HEK293 (cell line): ENCODE results near the gene TK1.

ENCODE experiments used
- CTCF ChIA-PET: fragments of 350-600 bp; formaldehyde crosslinking; extraction: SDS; loops from one replicate; lab custom pipeline; 2021; ENCODE audit warnings: antibody characterized with exemption; lab: Yijun Ruan, JAX
- POLR2A ChIA-PET: fragments of 300-600 bp; formaldehyde crosslinking; extraction: SDS; loops from one replicate; lab custom pipeline; 2020; ENCODE audit warnings: antibody characterized with exemption, inconsistent platforms; lab: Yijun Ruan, JAX
- H3K27ac ChIP-seq: fragments of 200-500 bp; sonication (Bioruptor generic); 2 replicates; pipeline ENCODE4 v1.5.1; 2014; ENCODE audit warnings: low read depth, low read length, control low read depth, inconsistent platforms; ENCODE audit errors: extremely low read depth
- H3K36me3 ChIP-seq, 2 experiments: fragments of 200-500 bp in 1 of 2; sonication (Bioruptor generic) in 1 of 2; 1 replicate in 1 of 2; 2 replicates in 1 of 2; pipeline ENCODE4 v1.5.1; 2014 to 2017; ENCODE audit warnings: inconsistent platforms in 2 of 2, low read length in 2 of 2; ENCODE audit not compliant: control insufficient read depth in 2 of 2, insufficient read depth in 1 of 2
- H3K4me1 ChIP-seq: fragments of 200-500 bp; sonication (Bioruptor generic); 2 replicates; pipeline ENCODE4 v1.5.1; 2014; ENCODE audit warnings: mild to moderate bottlenecking, low read length, inconsistent platforms; ENCODE audit not compliant: control insufficient read depth, insufficient read depth
- H3K4me3 ChIP-seq: 2 replicates; pipeline ENCODE4 v1.5.1; 2011; ENCODE audit warnings: low read depth, mild to moderate bottlenecking, control low read depth, low read length, moderate library complexity
- H3K9me3 ChIP-seq: fragments of 200-500 bp; sonication (Bioruptor generic); 2 replicates; pipeline ENCODE4 v1.5.1; 2014; ENCODE audit warnings: low read depth, low read length, inconsistent platforms; ENCODE audit not compliant: control insufficient read depth, insufficient read depth
- FEZF1 ChIP-seq: fragments of 450-650 bp; formaldehyde crosslinking; IDR thresholded peaks from 2 replicates; pipeline ENCODE4 v1.5.1; 2016; ENCODE audit warnings: missing biosample characterization, missing genetic modification characterization
- KLF10 ChIP-seq: fragments of 450-650 bp; IDR thresholded peaks from 2 replicates; pipeline ENCODE4 v1.5.1; 2018; ENCODE audit warnings: missing biosample characterization, mild to moderate bottlenecking, missing genetic modification characterization
- KLF9 ChIP-seq: fragments of 450-650 bp; formaldehyde crosslinking; IDR thresholded peaks from 2 replicates; pipeline ENCODE4 v1.5.1; 2016; ENCODE audit warnings: missing biosample characterization, missing genetic modification characterization, low read depth
- SETDB1 ChIP-seq: IDR thresholded peaks from one replicate; pipeline ENCODE4 v1.6.1; 2017; ENCODE audit warnings: mild to moderate bottlenecking, low read length, moderate library complexity, mixed read lengths; ENCODE audit not compliant: insufficient read length
- WT1 ChIP-seq: fragments of 450-650 bp; formaldehyde crosslinking; IDR thresholded peaks from 2 replicates; pipeline ENCODE4 v1.5.1; 2016; ENCODE audit warnings: missing biosample characterization, missing genetic modification characterization
- ZBTB21 ChIP-seq: fragments of 450-650 bp; formaldehyde crosslinking; IDR thresholded peaks from 2 replicates; pipeline ENCODE4 v1.5.1; 2017; ENCODE audit warnings: missing biosample characterization, missing genetic modification characterization
- ZFHX2 ChIP-seq: fragments of 450-650 bp; formaldehyde crosslinking; conservative IDR thresholded peaks from 2 replicates; pipeline ENCODE4 v1.5.1; 2016; ENCODE audit warnings: missing biosample characterization, missing genetic modification characterization
- ZFP41 ChIP-seq: fragments of 450-650 bp; formaldehyde crosslinking; IDR thresholded peaks from 2 replicates; pipeline ENCODE4 v1.5.1; 2016; ENCODE audit warnings: missing biosample characterization, missing genetic modification characterization, borderline replicate concordance
- ZNF112 ChIP-seq: fragments of 450-650 bp; formaldehyde crosslinking; IDR thresholded peaks from 2 replicates; pipeline ENCODE4 v1.5.0; 2017; ENCODE audit warnings: missing biosample characterization, missing genetic modification characterization
- ZNF221 ChIP-seq: fragments of 450-650 bp; formaldehyde crosslinking; IDR thresholded peaks from 2 replicates; pipeline ENCODE4 v1.5.1; 2017; ENCODE audit warnings: missing biosample characterization, missing genetic modification characterization, borderline replicate concordance
- ZNF48 ChIP-seq: fragments of 450-650 bp; formaldehyde crosslinking; IDR thresholded peaks from 2 replicates; pipeline ENCODE4 v1.5.1; 2016; ENCODE audit warnings: missing biosample characterization, missing genetic modification characterization
- ZNF510 ChIP-seq: fragments of 450-650 bp; formaldehyde crosslinking; IDR thresholded peaks from 2 replicates; pipeline ENCODE4 v1.5.1; 2018; ENCODE audit warnings: mild to moderate bottlenecking, missing genetic modification characterization, missing biosample characterization; ENCODE audit not compliant: insufficient replicate concordance
- ZNF521 ChIP-seq: fragments of 450-650 bp; formaldehyde crosslinking; IDR thresholded peaks from 2 replicates; pipeline ENCODE4 v1.5.1; 2017; ENCODE audit warnings: missing biosample characterization, mild to moderate bottlenecking, missing genetic modification characterization
- ZNF621 ChIP-seq: fragments of 450-650 bp; formaldehyde crosslinking; IDR thresholded peaks from 2 replicates; pipeline ENCODE4 v1.5.1; 2017; ENCODE audit warnings: missing biosample characterization, missing genetic modification characterization
- ZNF624 ChIP-seq: fragments of 450-650 bp; formaldehyde crosslinking; IDR thresholded peaks from 2 replicates; pipeline ENCODE4 v1.5.1; 2017; ENCODE audit warnings: missing biosample characterization, missing genetic modification characterization
- ZNF626 ChIP-seq: fragments of 450-650 bp; sonication (Bioruptor Pico); formaldehyde crosslinking; IDR thresholded peaks from 2 replicates; pipeline ENCODE4 v1.5.1; 2018; ENCODE audit warnings: missing biosample characterization, missing genetic modification characterization, inconsistent platforms
- ZNF660 ChIP-seq: fragments of 450-650 bp; IDR thresholded peaks from 2 replicates; pipeline ENCODE4 v1.5.1; 2018; ENCODE audit warnings: missing biosample characterization, mild to moderate bottlenecking, missing genetic modification characterization
- TF ChIP-seq, protein P1 (sequence below): fragments of 450-650 bp; formaldehyde crosslinking; conservative IDR thresholded peaks from 2 replicates; pipeline ENCODE4 v1.5.1; 2016; ENCODE audit warnings: low read depth, missing biosample characterization, missing genetic modification characterization

The TK1 gene

DNA sequence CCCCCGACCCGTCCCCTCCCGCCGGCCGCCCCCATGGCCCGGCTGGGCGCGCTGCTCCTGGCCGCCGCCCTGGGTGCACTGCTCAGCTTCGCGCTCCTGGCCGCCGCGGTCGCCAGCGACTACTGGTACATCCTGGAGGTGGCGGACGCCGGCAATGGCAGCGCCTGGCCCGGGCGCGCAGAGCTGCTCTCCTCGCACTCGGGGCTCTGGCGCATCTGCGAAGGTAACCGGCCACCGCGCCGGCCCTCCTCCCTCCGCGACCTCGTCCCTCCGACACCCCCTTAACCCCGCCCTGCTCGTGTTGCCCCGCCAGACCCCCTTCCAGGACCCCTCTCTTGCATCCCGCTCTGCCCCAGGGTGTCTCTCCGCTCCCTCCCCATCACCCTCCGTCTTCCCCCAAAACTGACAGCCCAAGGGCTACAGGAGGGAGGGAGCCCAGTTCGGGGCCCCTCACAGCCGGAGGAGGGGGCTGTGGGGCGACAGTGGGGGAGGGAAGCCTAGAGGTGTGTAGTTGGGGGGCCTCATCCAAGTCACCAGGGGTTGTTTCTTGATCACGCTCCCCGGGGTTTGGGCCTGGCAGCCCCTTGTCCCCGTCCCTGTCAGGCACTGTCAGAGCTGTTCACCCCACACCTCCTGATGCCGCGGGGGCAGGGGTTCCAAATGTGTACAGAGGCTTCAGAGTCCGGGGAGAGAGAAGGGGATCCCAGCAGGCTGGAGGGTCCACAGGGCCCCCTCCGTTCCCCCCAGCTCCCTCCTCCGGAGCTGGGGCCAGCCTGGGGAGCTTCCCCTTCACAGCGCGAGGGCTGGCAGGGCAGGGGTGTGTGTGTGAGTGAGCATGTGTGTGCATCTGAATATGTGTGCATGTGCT lies 45.4 kb upstream of the TK1 start:
- POLR2A ChIA-PET = no interaction called here
- TF ChIP-seq ZNF510 (tag by site-specific recombination) = no peak
- no peak for TF ChIP-seq ZNF621 (tag by site-specific recombination)
- TF ChIP-seq SETDB1 = no peak
- TF ChIP-seq ZFP41 (tag by site-specific recombination) = no peak
- TF ChIP-seq ZNF112 (tag by site-specific recombination) = no peak
- TF ChIP-seq ZNF521 (tag by site-specific recombination) = no peak
- TF ChIP-seq KLF9 (tag by site-specific recombination) = no peak
- no peak for TF ChIP-seq KLF10 (tag by site-specific recombination)
- TF ChIP-seq ZNF626 (tag by site-specific recombination) = no peak
- TF ChIP-seq WT1 (tag by site-specific recombination) = no peak
- no peak for TF ChIP-seq ZNF221 (tag by site-specific recombination)
- no peak for TF ChIP-seq ZNF48
- no peak for TF ChIP-seq ZBTB21 (tag by site-specific recombination)
- no peak for TF ChIP-seq ZNF624 (tag by site-specific recombination)
- TF ChIP-seq FEZF1 = no peak
- Histone ChIP-seq H3K9me3 (no peaks in the 10 kb centered on the region), H3K36me3 (no peaks in the 10 kb centered on the region), H3K27ac (no peak overlapping the region), H3K4me3 (no peak overlapping the region), H3K4me1 (no peaks in the 10 kb centered on the region)
- CTCF ChIA-PET = interaction anchor here (0.6 to 1.1 kb wide), 2 partner anchors 18 to 19 kb away, joined by 4 read pairs; no protein-coding TSS in a partner anchor

- TF ChIP-seq ZFHX2 (0 out of 2 replicates have a peak, but pooled peaks have one; percentile 19), ZNF660 (tag by site-specific recombination) (no peak)
- TF ChIP-seq, protein P1, sequence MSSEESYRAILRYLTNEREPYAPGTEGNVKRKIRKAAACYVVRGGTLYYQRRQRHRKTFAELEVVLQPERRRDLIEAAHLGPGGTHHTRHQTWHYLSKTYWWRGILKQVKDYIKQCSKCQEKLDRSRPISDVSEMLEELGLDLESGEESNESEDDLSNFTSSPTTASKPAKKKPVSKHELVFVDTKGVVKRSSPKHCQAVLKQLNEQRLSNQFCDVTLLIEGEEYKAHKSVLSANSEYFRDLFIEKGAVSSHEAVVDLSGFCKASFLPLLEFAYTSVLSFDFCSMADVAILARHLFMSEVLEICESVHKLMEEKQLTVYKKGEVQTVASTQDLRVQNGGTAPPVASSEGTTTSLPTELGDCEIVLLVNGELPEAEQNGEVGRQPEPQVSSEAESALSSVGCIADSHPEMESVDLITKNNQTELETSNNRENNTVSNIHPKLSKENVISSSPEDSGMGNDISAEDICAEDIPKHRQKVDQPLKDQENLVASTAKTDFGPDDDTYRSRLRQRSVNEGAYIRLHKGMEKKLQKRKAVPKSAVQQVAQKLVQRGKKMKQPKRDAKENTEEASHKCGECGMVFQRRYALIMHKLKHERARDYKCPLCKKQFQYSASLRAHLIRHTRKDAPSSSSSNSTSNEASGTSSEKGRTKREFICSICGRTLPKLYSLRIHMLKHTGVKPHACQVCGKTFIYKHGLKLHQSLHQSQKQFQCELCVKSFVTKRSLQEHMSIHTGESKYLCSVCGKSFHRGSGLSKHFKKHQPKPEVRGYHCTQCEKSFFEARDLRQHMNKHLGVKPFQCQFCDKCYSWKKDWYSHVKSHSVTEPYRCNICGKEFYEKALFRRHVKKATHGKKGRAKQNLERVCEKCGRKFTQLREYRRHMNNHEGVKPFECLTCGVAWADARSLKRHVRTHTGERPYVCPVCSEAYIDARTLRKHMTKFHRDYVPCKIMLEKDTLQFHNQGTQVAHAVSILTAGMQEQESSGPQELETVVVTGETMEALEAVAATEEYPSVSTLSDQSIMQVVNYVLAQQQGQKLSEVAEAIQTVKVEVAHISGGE (tag by site-specific recombination) = no peak
- TF ChIP-seq, all 188 proteins: peak for 1
These were observed 44.4 kb upstream of the TK1 start, which contains the start of gene TMEM235 for GRCh38 chr17:78230996-78231935. TMEM235 (plus strand) TSS chr17:78231631; CDS start chr17:78232024, 393 bp downstream.

More at GRCh38 chr17:78230996-78231935, 44.4 kb upstream of the TK1 start, which contains the start of gene TMEM235:
- no peaks in the 10 kb centered on the region for H3K36me3 ChIP-seq
- H3K9me3 ChIP-seq = no peaks in the 10 kb centered on the region
- ChIA-PET POLR2A (no interaction called here), CTCF (interaction anchor here (1.1 to 2.0 kb wide), 2 partner anchors 20 kb away, joined by 4 to 5 read pairs; no protein-coding TSS in a partner anchor)
- no peak within 1 kb of the TSS for H3K27ac ChIP-seq
- no peak within 1 kb of the TSS for H3K4me3 ChIP-seq
- H3K4me1 ChIP-seq = no peaks in the 10 kb centered on the region
